H1 (cell line): ENCODE results near the gene LCN2. TPM values are rescaled to one million over a fixed set of nuclear protein-coding genes. Genes with fewer than 3 reads are reported as not detected.

Experiments
- CTCF ChIA-PET: fragments of 300-600 bp; sonication (Branson Sonifier 250); formaldehyde crosslinking; loops from one replicate; lab custom pipeline; 2021; ENCODE audit not compliant: partially characterized antibody; lab: Charles Lee
- POLR2A ChIA-PET: fragments of 300-600 bp; sonication (Branson Sonifier 250); formaldehyde crosslinking; loops from one replicate; lab custom pipeline; 2021; ENCODE audit warnings: inconsistent platforms; ENCODE audit not compliant: partially characterized antibody; lab: Charles Lee
- DNase-seq, 2 experiments: peaks; one replicate each; pipeline versions ENCODE4 v3.0.0 to v3.0.0-alpha.2; 2010 to 2022; ENCODE audit warnings: low spot score in 2 of 2, low read depth in 1 of 2, mixed read lengths in 1 of 2
- FAIRE-seq: peaks from 2 replicates; lab custom pipeline; 2011; peaks lifted over from hg19 to GRCh38; lab: Jason Lieb, UNC
- H2AFZ ChIP-seq: 2 replicates; pipeline ENCODE4 v1.8.1; 2012; ENCODE audit warnings: low read length, inconsistent platforms
- H2AK5ac ChIP-seq: 2 replicates; pipeline ENCODE4 v1.6.1; 2013; ENCODE audit warnings: low read depth, low read length
- H2BK120ac ChIP-seq: replicated peaks from 2 replicates; pipeline ENCODE3; 2013; ENCODE audit warnings: low read depth, low read length, inconsistent platforms
- H2BK12ac ChIP-seq: 2 replicates; pipeline ENCODE4 v1.6.1; 2013; ENCODE audit warnings: low read depth, low read length
- H2BK15ac ChIP-seq: 2 replicates; pipeline ENCODE4 v1.6.1; 2013; ENCODE audit warnings: low read length
- H2BK20ac ChIP-seq: 2 replicates; pipeline ENCODE4 v1.6.1; 2013; ENCODE audit warnings: low read length
- H2BK5ac ChIP-seq: 2 replicates; pipeline ENCODE4 v1.6.1; 2013; ENCODE audit warnings: low read depth, low read length
- H3K14ac ChIP-seq: 2 replicates; pipeline ENCODE4 v1.6.1; 2013; ENCODE audit warnings: inconsistent platforms; ENCODE audit not compliant: insufficient read length
- H3K18ac ChIP-seq: 2 replicates; pipeline ENCODE4 v1.6.1; 2013; ENCODE audit warnings: low read length; ENCODE audit errors: extremely low read depth
- H3K23ac ChIP-seq: 2 replicates; pipeline ENCODE4 v1.6.1; 2013; ENCODE audit warnings: inconsistent platforms; ENCODE audit not compliant: insufficient read length
- H3K23me2 ChIP-seq: 2 replicates; pipeline ENCODE4 v1.6.1; 2013; ENCODE audit warnings: low read depth, low read length
- H3K27ac ChIP-seq: 2 replicates; pipeline ENCODE4 v1.6.1; 2011; ENCODE audit warnings: low read depth, low read length, inconsistent platforms
- H3K27me3 ChIP-seq, 4 experiments: replicated peaks in 1 of 4; 1 replicate in 1 of 4; 2 replicates in 3 of 4; pipeline versions ENCODE4 v1.6.1 to v1.8.1; 2011 to 2013; ENCODE audit warnings: low read length in 3 of 4, mild to moderate bottlenecking in 3 of 4, inconsistent platforms in 2 of 4, mixed read lengths in 2 of 4, moderate library complexity in 1 of 4; ENCODE audit not compliant: control insufficient read depth in 3 of 4, insufficient read depth in 3 of 4; ENCODE audit errors: extremely low read depth in 1 of 4
- H3K36me3 ChIP-seq, 4 experiments: 2 replicates each; pipeline versions ENCODE4 v1.6.1 to v1.8.1; 2011 to 2013; ENCODE audit warnings: mild to moderate bottlenecking in 4 of 4, low read length in 3 of 4, moderate library complexity in 2 of 4, control low read depth in 1 of 4, inconsistent platforms in 1 of 4; ENCODE audit not compliant: insufficient read depth in 4 of 4, control insufficient read depth in 2 of 4
- H3K4ac ChIP-seq: replicated peaks from 2 replicates; pipeline ENCODE3; 2013; ENCODE audit warnings: low read length, low read depth, mixed read lengths, inconsistent platforms; ENCODE audit not compliant: insufficient read length
- H3K4me1 ChIP-seq, 4 experiments: replicated peaks in 1 of 4; 1 replicate in 1 of 4; 2 replicates in 3 of 4; pipeline versions ENCODE4 v1.6.1 to v1.8.1; 2011 to 2013; ENCODE audit warnings: low read length in 3 of 4, inconsistent platforms in 2 of 4, mixed read lengths in 1 of 4; ENCODE audit not compliant: insufficient read depth in 4 of 4, control insufficient read depth in 3 of 4
- H3K4me2 ChIP-seq, 2 experiments: 2 replicates each; pipeline versions ENCODE4 v1.6.1 to v1.8.1; 2011 to 2013; ENCODE audit warnings: low read depth in 2 of 2, low read length in 2 of 2, control low read depth in 1 of 2, inconsistent platforms in 1 of 2, mild to moderate bottlenecking in 1 of 2; ENCODE audit not compliant: insufficient read depth in 1 of 2
- H3K4me3 ChIP-seq, 4 experiments: fragments of 200-600, 300-600 bp in 1 of 4; sonication (generic), shearing (Covaris generic), sonication (Bioruptor Twin) in 1 of 4; 2 replicates each; pipeline versions ENCODE4 v1.5.1 to v1.8.1; 2011 to 2016; ENCODE audit warnings: low read length in 4 of 4, low read depth in 3 of 4, control low read depth in 2 of 4, inconsistent platforms in 2 of 4, mild to moderate bottlenecking in 2 of 4, mixed read lengths in 1 of 4, moderate library complexity in 1 of 4; ENCODE audit not compliant: insufficient read depth in 2 of 4; ENCODE audit errors: extremely low read depth in 1 of 4
- H3K56ac ChIP-seq: replicated peaks from 2 replicates; pipeline ENCODE3; 2013; ENCODE audit warnings: low read depth, mild to moderate bottlenecking, mixed read lengths, low read length, inconsistent platforms; ENCODE audit not compliant: insufficient read length
- H3K79me1 ChIP-seq: 2 replicates; pipeline ENCODE4 v1.6.1; 2013; ENCODE audit warnings: low read depth, low read length, control low read depth
- H3K79me2 ChIP-seq, 2 experiments: 2 replicates each; pipeline versions ENCODE4 v1.6.1 to v1.8.1; 2012 to 2013; ENCODE audit warnings: low read length in 2 of 2, mild to moderate bottlenecking in 2 of 2, inconsistent platforms in 1 of 2; ENCODE audit not compliant: insufficient read depth in 2 of 2, control insufficient read depth in 1 of 2
- H3K9ac ChIP-seq, 4 experiments: replicated peaks in 1 of 4; 1 replicate in 1 of 4; 2 replicates in 3 of 4; pipeline versions ENCODE4 v1.6.1 to v1.8.1; 2011 to 2013; ENCODE audit warnings: low read depth in 3 of 4, low read length in 3 of 4, control low read depth in 2 of 4, mild to moderate bottlenecking in 2 of 4, moderate library complexity in 2 of 4, inconsistent platforms in 1 of 4; ENCODE audit errors: extremely low read depth in 1 of 4
- H3K9me3 ChIP-seq, 2 experiments: 2 replicates each; pipeline versions ENCODE4 v1.6.1 to v1.8.1; 2012 to 2013; ENCODE audit warnings: mild to moderate bottlenecking in 2 of 2, moderate library complexity in 2 of 2, control low read depth in 1 of 2, inconsistent platforms in 1 of 2, low read depth in 1 of 2, low read length in 1 of 2, mixed read lengths in 1 of 2; ENCODE audit not compliant: insufficient read depth in 2 of 2
- H4K20me1 ChIP-seq, 2 experiments: replicated peaks in 1 of 2; 2 replicates each; pipeline versions ENCODE3 to v1.8.1; 2011 to 2013; ENCODE audit warnings: inconsistent platforms in 2 of 2, low read length in 2 of 2, mild to moderate bottlenecking in 1 of 2; ENCODE audit not compliant: insufficient read depth in 2 of 2, control insufficient read depth in 1 of 2
- H4K5ac ChIP-seq: 2 replicates; pipeline ENCODE4 v1.6.1; 2013; ENCODE audit warnings: low read length, low read depth, mixed read lengths, inconsistent platforms; ENCODE audit not compliant: insufficient read length
- H4K8ac ChIP-seq: 2 replicates; pipeline ENCODE4 v1.8.0; 2013; ENCODE audit warnings: mild to moderate bottlenecking, moderate library complexity, low read length, inconsistent platforms; ENCODE audit not compliant: insufficient read depth; ENCODE audit errors: extremely low read depth
- H4K91ac ChIP-seq: replicated peaks from 2 replicates; pipeline ENCODE3; 2013; ENCODE audit warnings: low read length, mixed read lengths, inconsistent platforms; ENCODE audit not compliant: insufficient read length
- BRCA1 ChIP-seq: IDR thresholded peaks from 2 replicates; pipeline ENCODE4 v1.6.1; 2012; ENCODE audit warnings: low read depth, low read length, improper control_type of control experiment
- CHD1 ChIP-seq: IDR thresholded peaks from 2 replicates; pipeline ENCODE4 v1.6.1; 2012; ENCODE audit warnings: low read depth, low read length, improper control_type of control experiment
- FOSL1 ChIP-seq: IDR thresholded peaks from 2 replicates; pipeline ENCODE4 v1.6.1; 2011; ENCODE audit warnings: mild to moderate bottlenecking, low read depth, low read length, moderate library complexity; ENCODE audit not compliant: insufficient read depth
- GTF2F1 ChIP-seq: IDR thresholded peaks from 2 replicates; pipeline ENCODE4 v1.6.1; 2012; ENCODE audit warnings: low read depth, low read length, improper control_type of control experiment, borderline replicate concordance
- HDAC2 ChIP-seq, 2 experiments: fragments of 300-600 bp in 1 of 2; sonication (generic) in 1 of 2; IDR thresholded peaks; 2 replicates each; pipeline ENCODE4 v1.6.1; 2011 to 2012; ENCODE audit warnings: low read depth in 2 of 2, low read length in 2 of 2, mild to moderate bottlenecking in 2 of 2, moderate library complexity in 2 of 2, borderline replicate concordance in 1 of 2, inconsistent platforms in 1 of 2
- NRF1 ChIP-seq: IDR thresholded peaks from 2 replicates; pipeline ENCODE4 v1.6.1; 2011; ENCODE audit warnings: mild to moderate bottlenecking, low read depth, low read length, improper control_type of control experiment
- POLR2A ChIP-seq, 2 experiments: IDR thresholded peaks; 1 replicate in 1 of 2; 2 replicates in 1 of 2; pipeline ENCODE4 v1.6.1; 2011; ENCODE audit warnings: low read depth in 2 of 2, low read length in 2 of 2, mild to moderate bottlenecking in 2 of 2; ENCODE audit errors: control extremely low read depth in 1 of 2
- RAD21 ChIP-seq, 2 experiments: IDR thresholded peaks in 1 of 2; conservative IDR thresholded peaks in 1 of 2; 2 replicates each; pipeline ENCODE4 v1.6.1; 2011; ENCODE audit warnings: low read depth in 2 of 2, low read length in 2 of 2, improper control_type of control experiment in 1 of 2, inconsistent platforms in 1 of 2, mild to moderate bottlenecking in 1 of 2, moderate library complexity in 1 of 2
- RNF2 ChIP-seq: fragments of 200-900, 300-1000 bp; sonication (generic); IDR thresholded peaks from 2 replicates; pipeline ENCODE4 v1.7.1; 2016; ENCODE audit warnings: borderline replicate concordance, low read depth, mild to moderate bottlenecking, antibody characterized with exemption, low read length; ENCODE audit not compliant: poor library complexity, severe bottlenecking; ENCODE audit errors: missing control alignments
- SP2 ChIP-seq: IDR thresholded peaks from 2 replicates; pipeline ENCODE4 v1.6.1; 2012; ENCODE audit warnings: mild to moderate bottlenecking, low read length, inconsistent platforms
- TCF12 ChIP-seq: IDR thresholded peaks from 2 replicates; pipeline ENCODE4 v1.6.1; 2011; ENCODE audit warnings: low read depth, mild to moderate bottlenecking, low read length
- WGBS, 2 experiments: shearing (Covaris generic) in 1 of 2; methylation state at CpG; one replicate each; pipeline versions ENCODE4 v1.1.6 to v1.1.7; 2013 to 2015; ENCODE audit warnings: low lambda C conversion rate in 2 of 2, mixed read lengths in 2 of 2, inconsistent platforms in 1 of 2, low coverage in 1 of 2, missing lambda C conversion rate in 1 of 2; ENCODE audit not compliant: insufficient replicate concordance in 2 of 2, insufficient coverage in 1 of 2, insufficient read length in 1 of 2; ENCODE audit errors: extremely low coverage in 1 of 2, missing lambda C conversion rate in 1 of 2; 5-methylcytosine and 5-hydroxymethylcytosine counted together
- polyA plus RNA-seq, 7 experiments: library from polyadenylated mRNA; depleted of rRNA in 3 of 7; stranded (reverse) in 5 of 7; unstranded in 2 of 7; fragments of >200 nt in 5 of 7; fragments of 200-250 nt in 2 of 7; gene quantifications; 1 replicate in 5 of 7; 2 replicates in 1 of 7; 4 replicates in 1 of 7; pipeline versions ENCODE4 v1.2.1 to v1.2.3, GENCODE V29; 2011 to 2013; ENCODE audit warnings: missing spikeins in 2 of 7, mixed read lengths in 2 of 7
- total RNA-seq: library from RNA; stranded (reverse); fragmentation: NEBNext Ultra II Directional; extraction: Animal tissue kit (Norgen Biotek cat#: 25700); gene quantifications from 2 replicates; pipeline ENCODE4 v1.2.1, GENCODE V29; 2021
- TF ChIP-seq, protein P1 (sequence below): IDR thresholded peaks from 2 replicates; pipeline ENCODE4 v1.6.1; 2012; ENCODE audit warnings: inconsistent platforms

Gene LCN2
- total and polyA plus RNA-seq, 2 of the 8 experiments (the other 6 are each of a cell fraction or from before 2014, with no cell fraction given), result 1.1 to 1.6 TPM

GRCh38 chr9:128105538-128106175 is 43.6 kb upstream of the LCN2 start:
- ChIA-PET CTCF (interaction anchor here (0.6 to 10.5 kb wide), 8 partner anchors 9 to 1915 kb away, joined by 3 to 114 read pairs (median 4); no protein-coding TSS in a partner anchor), POLR2A (interaction anchor here (1.8 to 12.1 kb wide), 3 partner anchors 10 to 14 kb away, joined by 5 to 119 read pairs (median 33); no protein-coding TSS in a partner anchor)
- no peak overlapping the region for H3K27ac ChIP-seq
- TF ChIP-seq POLR2A (IDR thresholded peaks at IDR 0.05; ENCODE audit: control extremely low read depth in 1 of 2, low read depth in 2 of 2, low read length in 2 of 2), result no peak
- no peak for TF ChIP-seq RAD21 (IDR thresholded peaks at IDR 0.05 in 1 of 2, conservative IDR thresholded peaks at IDR 0.05 in 1 of 2; ENCODE audit: low read depth in 2 of 2, low read length in 2 of 2)
- no peak for TF ChIP-seq FOSL1
- no peak for TF ChIP-seq GTF2F1
- TF ChIP-seq HDAC2 (IDR thresholded peaks at IDR 0.05; ENCODE audit: borderline replicate concordance in 1 of 2, low read depth in 2 of 2, low read length in 2 of 2), result no peak
- no peak for TF ChIP-seq RNF2
- no peak for TF ChIP-seq BRCA1
- no peak for TF ChIP-seq NRF1
- TF ChIP-seq TCF12, result no peak
- TF ChIP-seq CHD1, result no peak
- TF ChIP-seq, protein P1, sequence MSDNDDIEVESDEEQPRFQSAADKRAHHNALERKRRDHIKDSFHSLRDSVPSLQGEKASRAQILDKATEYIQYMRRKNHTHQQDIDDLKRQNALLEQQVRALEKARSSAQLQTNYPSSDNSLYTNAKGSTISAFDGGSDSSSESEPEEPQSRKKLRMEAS, result no peak
- no peak for TF ChIP-seq SP2

More at GRCh38 chr9:128105538-128106175, 43.6 kb upstream of the LCN2 start:
- FAIRE-seq (no peak), DNase-seq (no peak)
- H2AK5ac ChIP-seq, result no peak overlapping the region
- H2BK20ac ChIP-seq, result no peak overlapping the region
- H3K4me2 ChIP-seq, result no peak overlapping the region
- no peaks in the 10 kb centered on the region for H3K9me3 ChIP-seq
- no peak overlapping the region for H4K91ac ChIP-seq
- no peak overlapping the region for H3K4ac ChIP-seq
- H2AFZ ChIP-seq, result no peak overlapping the region
- H3K4me3 ChIP-seq, result no peak overlapping the region
- H2BK5ac ChIP-seq, result no peak overlapping the region; the same call in 1 of the 2 replicates
- no peak overlapping the region for H3K56ac ChIP-seq
- no peak overlapping the region for H3K23ac ChIP-seq
- H3K9ac ChIP-seq, result no peak overlapping the region; a peak in 1 of 7 replicates
- H3K79me1 ChIP-seq, result peaks cover 2% of the 10 kb centered on the region; the same call in 1 of the 2 replicates
- H3K23me2 ChIP-seq, result no peaks in the 10 kb centered on the region
- peaks cover 25 to 56% (median 44%) of the 10 kb centered on the region in 4 experiments for H3K36me3 ChIP-seq
- no peak overlapping the region for H2BK15ac ChIP-seq
- H4K20me1 ChIP-seq, result peaks cover 4 to 23% of the 10 kb centered on the region in 2 experiments
- H2BK120ac ChIP-seq, result no peak overlapping the region
- H4K8ac ChIP-seq, result no peak overlapping the region; the same call in 1 of the 2 replicates
- H2BK12ac ChIP-seq, result no peak overlapping the region
- no peak overlapping the region for H3K14ac ChIP-seq
- WGBS, 2 experiments, result 84% methylated on average over 21 of the region's 21 CpGs; no CpG with 5 or more reads in 1 of the 2 experiments
- peaks cover 0 to 1% of the 10 kb centered on the region in 2 experiments; a peak in 1 of 4 replicates for H3K79me2 ChIP-seq
- peaks cover 0 to 6% (median 4%) of the 10 kb centered on the region in 4 experiments; a peak in 5 of 7 replicates for H3K4me1 ChIP-seq
- no peak overlapping the region for H3K18ac ChIP-seq
- no peak overlapping the region for H4K5ac ChIP-seq
- no peaks in the 10 kb centered on the region for H3K27me3 ChIP-seq
